Measurements from ENCODE around the gene PITX1.

The PITX1 gene

GRCh38 chr5:135079099-135079681 is 45.2 kb upstream of the PITX1 start:
- no peaks in the 10 kb centered on the region for H3K79me1 ChIP-seq (replicated peaks; ENCODE audit: low read length, poor library complexity, severe bottlenecking)
- peaks cover 18% of the 10 kb centered on the region for H3K9me3 ChIP-seq (ENCODE audit: control insufficient read depth, low read length)
- H2AK5ac ChIP-seq (ENCODE audit: low read length, severe bottlenecking) = no peak overlapping the region
- H2BK12ac ChIP-seq (ENCODE audit: low read length in 2 of 2) = no peak overlapping the region
- H2BK5ac ChIP-seq (ENCODE audit: low read depth, low read length, poor library complexity, severe bottlenecking) = no peak overlapping the region
- H3K4ac ChIP-seq (ENCODE audit: low read depth in 1 of 2, low read length in 2 of 2) = no peak overlapping the region
- H3K4me1 ChIP-seq (ENCODE audit: control insufficient read depth, insufficient read depth, low read depth, low read length) = no peaks in the 10 kb centered on the region
- H4K91ac ChIP-seq (ENCODE audit: low read length) = no peak overlapping the region
- H3K4me2 ChIP-seq (ENCODE audit: low read length, poor library complexity, severe bottlenecking) = no peak overlapping the region
- no peak overlapping the region for H3K18ac ChIP-seq (ENCODE audit: low read depth in 1 of 2, low read length in 2 of 2)
- peaks cover 29 to 36% of the 10 kb centered on the region in 2 experiments for H3K27me3 ChIP-seq (ENCODE audit: control insufficient read depth in 1 of 2, insufficient read depth in 1 of 2, low read length in 2 of 2)
- H3K9ac ChIP-seq (ENCODE audit: low read length) = no peak overlapping the region
- no peak overlapping the region for H4K8ac ChIP-seq (ENCODE audit: low read length)
- H2BK15ac ChIP-seq (ENCODE audit: low read depth, poor library complexity, severe bottlenecking) = no peak overlapping the region
- no peak for DNase-seq
- 85% methylated on average over 2 of the region's 3 CpGs for WGBS
- no peak overlapping the region for H3K27ac ChIP-seq (ENCODE audit: low read length, poor library complexity, severe bottlenecking)
- H3K14ac ChIP-seq (ENCODE audit: low read length in 2 of 2) = no peak overlapping the region
- no peak overlapping the region for H3K23ac ChIP-seq (ENCODE audit: low read length in 2 of 2)
- H3K4me3 ChIP-seq (ENCODE audit: insufficient read depth in 1 of 2, low read depth in 1 of 2, low read length in 2 of 2) = no peak overlapping the region
- no peaks in the 10 kb centered on the region for H3K36me3 ChIP-seq (ENCODE audit: control insufficient read depth in 1 of 2, insufficient read depth in 2 of 2, low read depth in 1 of 2, low read length in 2 of 2)
- no peak overlapping the region for H2AFZ ChIP-seq (ENCODE audit: low read depth, low read length)
- H2BK120ac ChIP-seq (ENCODE audit: low read depth, low read length) = no peak overlapping the region

- H3K4me2 ChIP-seq (ENCODE audit: low read length, poor library complexity, severe bottlenecking) = no peak overlapping the region
- H2BK15ac ChIP-seq (ENCODE audit: low read depth, poor library complexity, severe bottlenecking) = no peak overlapping the region
- no peaks in the 10 kb centered on the region for H3K4me1 ChIP-seq (ENCODE audit: control insufficient read depth, insufficient read depth, low read depth, low read length)
- no peak overlapping the region for H4K8ac ChIP-seq (ENCODE audit: low read length)
- H2AK5ac ChIP-seq (ENCODE audit: low read length, severe bottlenecking) = no peak overlapping the region
- no peak overlapping the region for H2AFZ ChIP-seq (ENCODE audit: low read depth, low read length)
- no peak overlapping the region for H2BK120ac ChIP-seq (ENCODE audit: low read depth, low read length)
- no peaks in the 10 kb centered on the region for H3K79me1 ChIP-seq (replicated peaks; ENCODE audit: low read length, poor library complexity, severe bottlenecking)
- H3K14ac ChIP-seq (ENCODE audit: low read length in 2 of 2) = no peak overlapping the region
- WGBS = 89% methylated on average over 4 of the region's 4 CpGs
- peaks cover 43 to 45% of the 10 kb centered on the region in 2 experiments for H3K27me3 ChIP-seq (ENCODE audit: control insufficient read depth in 1 of 2, insufficient read depth in 1 of 2, low read length in 2 of 2)
- no peak overlapping the region for H3K18ac ChIP-seq (ENCODE audit: low read depth in 1 of 2, low read length in 2 of 2)
- H3K9ac ChIP-seq (ENCODE audit: low read length) = no peak overlapping the region
- DNase-seq = no peak
- no peak overlapping the region for H3K23ac ChIP-seq (ENCODE audit: low read length in 2 of 2)
- no peak overlapping the region for H4K91ac ChIP-seq (ENCODE audit: low read length)
- H2BK5ac ChIP-seq (ENCODE audit: low read depth, low read length, poor library complexity, severe bottlenecking) = no peak overlapping the region
- no peak overlapping the region for H3K27ac ChIP-seq (ENCODE audit: low read length, poor library complexity, severe bottlenecking)
- H3K4ac ChIP-seq (ENCODE audit: low read depth in 1 of 2, low read length in 2 of 2) = no peak overlapping the region
- no peak overlapping the region for H2BK12ac ChIP-seq (ENCODE audit: low read length in 2 of 2)
- no peaks in the 10 kb centered on the region for H3K36me3 ChIP-seq (ENCODE audit: control insufficient read depth in 1 of 2, insufficient read depth in 2 of 2, low read depth in 1 of 2, low read length in 2 of 2)
- no peak overlapping the region for H3K4me3 ChIP-seq (ENCODE audit: insufficient read depth in 1 of 2, low read depth in 1 of 2, low read length in 2 of 2)
- H3K9me3 ChIP-seq (ENCODE audit: control insufficient read depth, low read length) = peaks cover 12% of the 10 kb centered on the region
Observed at GRCh38 chr5:135076801-135077200, 42.8 kb upstream of the PITX1 start.

GRCh38 chr5:135076051-135076491 is 42.0 kb upstream of the PITX1 start:
- Histone ChIP-seq H2BK15ac (ENCODE audit: low read depth, poor library complexity, severe bottlenecking) (no peak overlapping the region), H3K79me1 (replicated peaks; ENCODE audit: low read length, poor library complexity, severe bottlenecking) (no peaks in the 10 kb centered on the region), H3K9me3 (ENCODE audit: control insufficient read depth, low read length) (peaks cover 5% of the 10 kb centered on the region), H3K27ac (ENCODE audit: low read length, poor library complexity, severe bottlenecking) (no peak overlapping the region), H2BK12ac (ENCODE audit: low read length in 2 of 2) (no peak overlapping the region), H3K4me3 (ENCODE audit: insufficient read depth in 1 of 2, low read depth in 1 of 2, low read length in 2 of 2) (no peak overlapping the region), H3K23ac (ENCODE audit: low read length in 2 of 2) (no peak overlapping the region), H3K4me1 (ENCODE audit: control insufficient read depth, insufficient read depth, low read depth, low read length) (no peaks in the 10 kb centered on the region), H2BK5ac (ENCODE audit: low read depth, low read length, poor library complexity, severe bottlenecking) (no peak overlapping the region), H3K9ac (ENCODE audit: low read length) (no peak overlapping the region), H3K27me3 (ENCODE audit: control insufficient read depth in 1 of 2, insufficient read depth in 1 of 2, low read length in 2 of 2) (peaks cover 47 to 48% of the 10 kb centered on the region in 2 experiments), H2AK5ac (ENCODE audit: low read length, severe bottlenecking) (no peak overlapping the region), H3K18ac (ENCODE audit: low read depth in 1 of 2, low read length in 2 of 2) (no peak overlapping the region), H3K4me2 (ENCODE audit: low read length, poor library complexity, severe bottlenecking) (no peak overlapping the region), H4K91ac (ENCODE audit: low read length) (no peak overlapping the region), H2AFZ (ENCODE audit: low read depth, low read length) (no peak overlapping the region), H3K36me3 (ENCODE audit: control insufficient read depth in 1 of 2, insufficient read depth in 2 of 2, low read depth in 1 of 2, low read length in 2 of 2) (no peaks in the 10 kb centered on the region), H4K8ac (ENCODE audit: low read length) (no peak overlapping the region), H3K14ac (ENCODE audit: low read length in 2 of 2) (no peak overlapping the region), H2BK120ac (ENCODE audit: low read depth, low read length) (no peak overlapping the region), H3K4ac (ENCODE audit: low read depth in 1 of 2, low read length in 2 of 2) (no peak overlapping the region)
- 58% methylated on average over 12 of the region's 12 CpGs for WGBS
- DNase-seq = peak; percentile 68

- no peak overlapping the region for H3K4me2 ChIP-seq (ENCODE audit: low read length, poor library complexity, severe bottlenecking)
- H3K36me3 ChIP-seq (ENCODE audit: control insufficient read depth in 1 of 2, insufficient read depth in 2 of 2, low read depth in 1 of 2, low read length in 2 of 2) = no peaks in the 10 kb centered on the region
- H3K18ac ChIP-seq (ENCODE audit: low read depth in 1 of 2, low read length in 2 of 2) = no peak overlapping the region
- H3K27ac ChIP-seq (ENCODE audit: low read length, poor library complexity, severe bottlenecking) = no peak overlapping the region
- H2BK5ac ChIP-seq (ENCODE audit: low read depth, low read length, poor library complexity, severe bottlenecking) = no peak overlapping the region
- no peak overlapping the region for H3K14ac ChIP-seq (ENCODE audit: low read length in 2 of 2)
- no peak overlapping the region for H2AK5ac ChIP-seq (ENCODE audit: low read length, severe bottlenecking)
- H4K8ac ChIP-seq (ENCODE audit: low read length) = no peak overlapping the region
- H3K23ac ChIP-seq (ENCODE audit: low read length in 2 of 2) = no peak overlapping the region
- DNase-seq = no peak
- no peaks in the 10 kb centered on the region for H3K4me1 ChIP-seq (ENCODE audit: control insufficient read depth, insufficient read depth, low read depth, low read length)
- no peak overlapping the region for H3K4me3 ChIP-seq (ENCODE audit: insufficient read depth in 1 of 2, low read depth in 1 of 2, low read length in 2 of 2)
- H3K4ac ChIP-seq (ENCODE audit: low read depth in 1 of 2, low read length in 2 of 2) = no peak overlapping the region
- H3K9ac ChIP-seq (ENCODE audit: low read length) = no peak overlapping the region
- H4K91ac ChIP-seq (ENCODE audit: low read length) = no peak overlapping the region
- H3K27me3 ChIP-seq (ENCODE audit: control insufficient read depth in 1 of 2, insufficient read depth in 1 of 2, low read length in 2 of 2) = peaks cover 50 to 53% of the 10 kb centered on the region in 2 experiments
- 79% methylated on average over 4 of the region's 4 CpGs for WGBS
- H2AFZ ChIP-seq (ENCODE audit: low read depth, low read length) = no peak overlapping the region
- no peaks in the 10 kb centered on the region for H3K79me1 ChIP-seq (replicated peaks; ENCODE audit: low read length, poor library complexity, severe bottlenecking)
- no peak overlapping the region for H2BK15ac ChIP-seq (ENCODE audit: low read depth, poor library complexity, severe bottlenecking)
- peaks cover under 1% of the 10 kb centered on the region for H3K9me3 ChIP-seq (ENCODE audit: control insufficient read depth, low read length)
- no peak overlapping the region for H2BK120ac ChIP-seq (ENCODE audit: low read depth, low read length)
- H2BK12ac ChIP-seq (ENCODE audit: low read length in 2 of 2) = no peak overlapping the region
Observed at GRCh38 chr5:135075621-135076020, 41.6 kb upstream of the PITX1 start.
